ENCODE data around the gene TSPAN32. TPM values are rescaled to one million over a fixed set of nuclear protein-coding genes. Genes with fewer than 3 reads are reported as not detected.

Gene TSPAN32
- polyA plus RNA-seq, 4 donors: 0.36 to 47.7 TPM; not detected in 2

GRCh38 chr11:2313051-2313951, 11.5 kb downstream of the TSPAN32 start:
- H3K9me3 ChIP-seq (ENCODE audit: control insufficient read depth in 2 of 2, insufficient read depth in 1 of 2, low read depth in 1 of 2, low read length in 1 of 2): peaks cover 0 to 10% of the 10 kb centered on the region in 2 donors
- no peaks in the 10 kb centered on the region for H3K27me3 ChIP-seq (ENCODE audit: control insufficient read depth in 3 of 3, insufficient read depth in 3 of 3, low read length in 3 of 3)
- H3K27ac ChIP-seq (ENCODE audit: low read depth in 1 of 3, low read length in 2 of 3): no peak overlapping the region
- H3K4me1 ChIP-seq (ENCODE audit: control insufficient read depth in 3 of 3, insufficient read depth in 2 of 3, low read depth in 1 of 3, low read length in 2 of 3): peaks cover 0 to 7% (median 3%) of the 10 kb centered on the region in 3 donors
- no peak for FAIRE-seq
- DNase-seq: no peak
- H3K36me3 ChIP-seq (ENCODE audit: control insufficient read depth in 3 of 3, insufficient read depth in 2 of 3, low read depth in 1 of 3, low read length in 3 of 3): no peaks in the 10 kb centered on the region
- no peak overlapping the region for H3K4me3 ChIP-seq (ENCODE audit: low read depth in 1 of 3, low read length in 3 of 3)
- 89 to 91% (median 89%) methylated on average over 34 of the region's 34 CpGs for WGBS, 3 donors

- FAIRE-seq (no peak), DNase-seq (no peak)
- WGBS, 3 donors: 76 to 88% (median 77%) methylated on average over 6 to 7 of the region's 7 CpGs
These were observed 12.3 kb downstream of the TSPAN32 start for GRCh38 chr11:2314136-2314524.

GRCh38 chr11:2314525-2315394, 12.9 kb downstream of the TSPAN32 start:
- WGBS, 3 donors: 38 to 44% (median 39%) methylated on average over 12 to 16 of the region's 16 CpGs
- Histone ChIP-seq H3K9me3 (ENCODE audit: control insufficient read depth in 2 of 2, insufficient read depth in 1 of 2, low read depth in 1 of 2, low read length in 1 of 2) (peaks cover 0 to 12% of the 10 kb centered on the region in 2 donors), H3K4me1 (ENCODE audit: control insufficient read depth in 3 of 3, insufficient read depth in 2 of 3, low read depth in 1 of 3, low read length in 2 of 3) (peaks cover 0 to 7% (median 3%) of the 10 kb centered on the region in 3 donors), H3K4me3 (ENCODE audit: low read depth in 1 of 3, low read length in 3 of 3) (no peak overlapping the region), H3K36me3 (ENCODE audit: control insufficient read depth in 3 of 3, insufficient read depth in 2 of 3, low read depth in 1 of 3, low read length in 3 of 3) (no peaks in the 10 kb centered on the region), H3K27ac (ENCODE audit: low read depth in 1 of 3, low read length in 2 of 3) (peak overlapping the region in 2 of 3 donors; percentile 61 to 64), H3K27me3 (ENCODE audit: control insufficient read depth in 3 of 3, insufficient read depth in 3 of 3, low read length in 3 of 3) (peaks cover 0 to under 1% (median 0%) of the 10 kb centered on the region in 3 donors)
- FAIRE-seq (no peak), DNase-seq (peak in 1 of 2 donors; percentile 62)

More at GRCh38 chr11:2314136-2314524, 12.3 kb downstream of the TSPAN32 start:
- Histone ChIP-seq H3K4me3 (ENCODE audit: low read depth in 1 of 3, low read length in 3 of 3) (no peak overlapping the region), H3K36me3 (ENCODE audit: control insufficient read depth in 3 of 3, insufficient read depth in 2 of 3, low read depth in 1 of 3, low read length in 3 of 3) (no peaks in the 10 kb centered on the region), H3K27ac (ENCODE audit: low read depth in 1 of 3, low read length in 2 of 3) (peak overlapping the region in 2 of 3 donors; percentile 39 to 64), H3K27me3 (ENCODE audit: control insufficient read depth in 3 of 3, insufficient read depth in 3 of 3, low read length in 3 of 3) (no peaks in the 10 kb centered on the region), H3K4me1 (ENCODE audit: control insufficient read depth in 3 of 3, insufficient read depth in 2 of 3, low read depth in 1 of 3, low read length in 2 of 3) (peaks cover 0 to 7% (median 3%) of the 10 kb centered on the region in 3 donors), H3K9me3 (ENCODE audit: control insufficient read depth in 2 of 2, insufficient read depth in 1 of 2, low read depth in 1 of 2, low read length in 1 of 2) (peaks cover 0 to 12% of the 10 kb centered on the region in 2 donors)

- Histone ChIP-seq H3K4me1 (ENCODE audit: control insufficient read depth in 3 of 3, insufficient read depth in 2 of 3, low read depth in 1 of 3, low read length in 2 of 3) (peaks cover 0 to 7% (median 3%) of the 10 kb centered on the region in 3 donors), H3K9me3 (ENCODE audit: control insufficient read depth in 2 of 2, insufficient read depth in 1 of 2, low read depth in 1 of 2, low read length in 1 of 2) (peaks cover 0 to 12% of the 10 kb centered on the region in 2 donors), H3K27ac (ENCODE audit: low read depth in 1 of 3, low read length in 2 of 3) (peak overlapping the region in 1 of 3 donors; percentile 61), H3K4me3 (ENCODE audit: low read depth in 1 of 3, low read length in 3 of 3) (no peak overlapping the region), H3K36me3 (ENCODE audit: control insufficient read depth in 3 of 3, insufficient read depth in 2 of 3, low read depth in 1 of 3, low read length in 3 of 3) (no peaks in the 10 kb centered on the region), H3K27me3 (ENCODE audit: control insufficient read depth in 3 of 3, insufficient read depth in 3 of 3, low read length in 3 of 3) (peaks cover 0 to 2% (median 0%) of the 10 kb centered on the region in 3 donors)
- FAIRE-seq: no peak
- WGBS, 3 donors: 83 to 88% (median 86%) methylated on average over 21 to 25 of the region's 25 CpGs
- DNase-seq: no peak
These were observed 13.8 kb downstream of the TSPAN32 start for GRCh38 chr11:2315395-2316168.

- Histone ChIP-seq H3K4me3 (ENCODE audit: low read depth in 1 of 3, low read length in 3 of 3) (no peak overlapping the region), H3K27me3 (ENCODE audit: control insufficient read depth in 3 of 3, insufficient read depth in 3 of 3, low read length in 3 of 3) (peaks cover 0 to 2% (median 0%) of the 10 kb centered on the region in 3 donors), H3K4me1 (ENCODE audit: control insufficient read depth in 3 of 3, insufficient read depth in 2 of 3, low read depth in 1 of 3, low read length in 2 of 3) (peaks cover 0 to 7% (median 3%) of the 10 kb centered on the region in 3 donors), H3K36me3 (ENCODE audit: control insufficient read depth in 3 of 3, insufficient read depth in 2 of 3, low read depth in 1 of 3, low read length in 3 of 3) (no peaks in the 10 kb centered on the region), H3K27ac (ENCODE audit: low read depth in 1 of 3, low read length in 2 of 3) (no peak overlapping the region), H3K9me3 (ENCODE audit: control insufficient read depth in 2 of 2, insufficient read depth in 1 of 2, low read depth in 1 of 2, low read length in 1 of 2) (peaks cover 0 to 12% of the 10 kb centered on the region in 2 donors)
- WGBS, 3 donors: 76 to 88% (median 83%) methylated on average over 22 to 23 of the region's 23 CpGs
- no peak for FAIRE-seq
- DNase-seq: no peak
These were observed 14.6 kb downstream of the TSPAN32 start for GRCh38 chr11:2316169-2316962.

- FAIRE-seq: no peak
- H3K27ac ChIP-seq (ENCODE audit: low read depth in 1 of 3, low read length in 2 of 3): no peak overlapping the region
These were observed 15.1 kb downstream of the TSPAN32 start for GRCh38 chr11:2316963-2317244.

GRCh38 chr11:2317354-2318050, 15.7 kb downstream of the TSPAN32 start:
- Histone ChIP-seq H3K27me3 (ENCODE audit: control insufficient read depth in 3 of 3, insufficient read depth in 3 of 3, low read length in 3 of 3) (peaks cover 0 to 2% (median 0%) of the 10 kb centered on the region in 3 donors), H3K36me3 (ENCODE audit: control insufficient read depth in 3 of 3, insufficient read depth in 2 of 3, low read depth in 1 of 3, low read length in 3 of 3) (no peaks in the 10 kb centered on the region), H3K27ac (ENCODE audit: low read depth in 1 of 3, low read length in 2 of 3) (no peak overlapping the region), H3K9me3 (ENCODE audit: control insufficient read depth in 2 of 2, insufficient read depth in 1 of 2, low read depth in 1 of 2, low read length in 1 of 2) (peaks cover 0 to 12% of the 10 kb centered on the region in 2 donors), H3K4me3 (ENCODE audit: low read depth in 1 of 3, low read length in 3 of 3) (no peak overlapping the region), H3K4me1 (ENCODE audit: control insufficient read depth in 3 of 3, insufficient read depth in 2 of 3, low read depth in 1 of 3, low read length in 2 of 3) (peaks cover 0 to 7% (median 3%) of the 10 kb centered on the region in 3 donors)
- WGBS, 3 donors: 88 to 92% (median 91%) methylated on average over 17 of the region's 17 CpGs
- DNase-seq (no peak), FAIRE-seq (no peak)

More at GRCh38 chr11:2316963-2317244, 15.1 kb downstream of the TSPAN32 start:
- no peak overlapping the region for H3K4me3 ChIP-seq (ENCODE audit: low read depth in 1 of 3, low read length in 3 of 3)
- peaks cover 0 to 7% (median 3%) of the 10 kb centered on the region in 3 donors for H3K4me1 ChIP-seq (ENCODE audit: control insufficient read depth in 3 of 3, insufficient read depth in 2 of 3, low read depth in 1 of 3, low read length in 2 of 3)
- H3K27me3 ChIP-seq (ENCODE audit: control insufficient read depth in 3 of 3, insufficient read depth in 3 of 3, low read length in 3 of 3): peaks cover 0 to 2% (median 0%) of the 10 kb centered on the region in 3 donors
- peaks cover 0 to 12% of the 10 kb centered on the region in 2 donors for H3K9me3 ChIP-seq (ENCODE audit: control insufficient read depth in 2 of 2, insufficient read depth in 1 of 2, low read depth in 1 of 2, low read length in 1 of 2)
- no peak for DNase-seq
- WGBS, 3 donors: 81 to 92% (median 85%) methylated on average over 3 of the region's 3 CpGs
- H3K36me3 ChIP-seq (ENCODE audit: control insufficient read depth in 3 of 3, insufficient read depth in 2 of 3, low read depth in 1 of 3, low read length in 3 of 3): no peaks in the 10 kb centered on the region
